ENCODE data around the gene MAML2. TPM values are rescaled to one million over a fixed set of nuclear protein-coding genes. Genes with fewer than 3 reads are reported as not detected.

MAML2 gene
- total RNA-seq, 2 experiments from 2014 or later = 11.8 to 12.5 TPM

GRCh38 chr11:96050435-96051182, 292.4 kb downstream of the MAML2 start:
- POLR2A ChIA-PET = no interaction called here
- DNase-seq (no peak), ATAC-seq (no peak)
- no peak for TF ChIP-seq CTCF (IDR thresholded peaks at IDR 0.05)
- intact Hi-C loops (cut with micrococcal nuclease) = loop anchor here (10.0 kb wide), 1 partner anchor 344 kb away; the partner anchor contains the start of gene JRKL
- Mint-ChIP-seq H3K36me3 (ENCODE audit: low read depth) (peaks cover 38% of the 10 kb centered on the region), H3K9me3 (no peaks in the 10 kb centered on the region), H3K27ac (no peak overlapping the region), H3K4me1 (ENCODE audit: low read depth) (peaks cover 69% of the 10 kb centered on the region), H3K27me3 (no peaks in the 10 kb centered on the region), H3K4me3 (no peak overlapping the region)
- CTCF ChIA-PET = no interaction called here

GRCh38 chr11:96049426-96049825, 293.6 kb downstream of the MAML2 start:
- CTCF ChIA-PET = no interaction called here

GRCh38 chr11:96045622-96046456, 297.2 kb downstream of the MAML2 start:
- no peaks in the 10 kb centered on the region for H3K9me3 Mint-ChIP-seq
- no peak for TF ChIP-seq CTCF (IDR thresholded peaks at IDR 0.05)
- no peak for ATAC-seq
- no peak overlapping the region for H3K27ac Mint-ChIP-seq
- intact Hi-C loops (cut with micrococcal nuclease) = no loop called here
- DNase-seq = no peak
- no peaks in the 10 kb centered on the region for H3K27me3 Mint-ChIP-seq
- peaks cover 23% of the 10 kb centered on the region for H3K36me3 Mint-ChIP-seq (ENCODE audit: low read depth)
- CTCF ChIA-PET = interaction anchor here (1.0 to 2.1 kb wide), 2 partner anchors 11 to 14 kb away, joined by 3 to 7 read pairs; no protein-coding TSS in a partner anchor
- H3K4me1 Mint-ChIP-seq (ENCODE audit: low read depth) = peaks cover 41% of the 10 kb centered on the region
- H3K4me3 Mint-ChIP-seq = no peak overlapping the region
- POLR2A ChIA-PET = no interaction called here

More at GRCh38 chr11:96049426-96049825, 293.6 kb downstream of the MAML2 start:
- H3K4me3 Mint-ChIP-seq = no peak overlapping the region
- no peaks in the 10 kb centered on the region for H3K27me3 Mint-ChIP-seq
- H3K4me1 Mint-ChIP-seq (ENCODE audit: low read depth) = peaks cover 65% of the 10 kb centered on the region
- POLR2A ChIA-PET = no interaction called here
- ATAC-seq (no peak), DNase-seq (no peak)
- TF ChIP-seq CTCF (IDR thresholded peaks at IDR 0.05) = no peak
- intact Hi-C loops (cut with micrococcal nuclease) = no loop called here
- H3K36me3 Mint-ChIP-seq (ENCODE audit: low read depth) = peaks cover 38% of the 10 kb centered on the region
- no peaks in the 10 kb centered on the region for H3K9me3 Mint-ChIP-seq
- H3K27ac Mint-ChIP-seq = no peak overlapping the region

- Mint-ChIP-seq H3K36me3 (ENCODE audit: low read depth) (peaks cover 16% of the 10 kb centered on the region), H3K27me3 (no peaks in the 10 kb centered on the region), H3K4me1 (ENCODE audit: low read depth) (peaks cover 32% of the 10 kb centered on the region), H3K9me3 (no peaks in the 10 kb centered on the region), H3K27ac (no peak overlapping the region), H3K4me3 (no peak overlapping the region)
- ChIA-PET POLR2A (interaction anchor here (0.8 kb wide), 1 partner anchor 908 kb away, joined by 4 read pairs; no protein-coding TSS in a partner anchor), CTCF (no interaction called here)
- DNase-seq (no peak), ATAC-seq (no peak)
- TF ChIP-seq CTCF (IDR thresholded peaks at IDR 0.05) = no peak
- intact Hi-C loops (cut with micrococcal nuclease) = no loop called here
These were observed 298.2 kb downstream of the MAML2 start for GRCh38 chr11:96044747-96045146.

- H3K27ac Mint-ChIP-seq = no peak overlapping the region
- DNase-seq (no peak), ATAC-seq (no peak)
- ChIA-PET POLR2A (interaction anchor here (0.8 kb wide), 1 partner anchor 907 kb away, joined by 4 read pairs; no protein-coding TSS in a partner anchor), CTCF (no interaction called here)
- peaks cover 16% of the 10 kb centered on the region for H3K36me3 Mint-ChIP-seq (ENCODE audit: low read depth)
- H3K4me1 Mint-ChIP-seq (ENCODE audit: low read depth) = peaks cover 31% of the 10 kb centered on the region
- no peaks in the 10 kb centered on the region for H3K27me3 Mint-ChIP-seq
- intact Hi-C loops (cut with micrococcal nuclease) = no loop called here
- TF ChIP-seq CTCF (IDR thresholded peaks at IDR 0.05) = no peak
- no peaks in the 10 kb centered on the region for H3K9me3 Mint-ChIP-seq
- no peak overlapping the region for H3K4me3 Mint-ChIP-seq
These were observed 298.7 kb downstream of the MAML2 start for GRCh38 chr11:96044311-96044710.

Measured in activated CD8-positive, alpha-beta T cell treated with anti-CD3 and anti-CD28 coated beads for 36 hours (primary cell).